H9 (cell line): ENCODE data around the gene TYW3. TPM values are rescaled to one million over a fixed set of nuclear protein-coding genes. Genes with fewer than 3 reads are reported as not detected.

Experiments used
- DNase-seq: peaks from one replicate; pipeline ENCODE4 v3.0.0-alpha.2; 2017
- H2AFZ ChIP-seq: one replicate; pipeline ENCODE4 v1.6.1; 2013; ENCODE audit warnings: mild to moderate bottlenecking, low read length, control low read depth, moderate library complexity
- H2AK5ac ChIP-seq: 2 replicates; pipeline ENCODE4 v1.6.1; 2013; ENCODE audit warnings: low read length, control low read depth, mixed read lengths; ENCODE audit not compliant: insufficient read length
- H2BK120ac ChIP-seq: one replicate; pipeline ENCODE4 v1.6.1; 2013; ENCODE audit warnings: low read depth, mild to moderate bottlenecking, low read length, control low read depth, inconsistent platforms; ENCODE audit not compliant: poor library complexity, severe bottlenecking
- H2BK12ac ChIP-seq: 2 replicates; pipeline ENCODE4 v1.6.1; 2013; ENCODE audit warnings: low read length, control low read depth, mixed read lengths, low read depth; ENCODE audit not compliant: insufficient read length
- H2BK15ac ChIP-seq: 2 replicates; pipeline ENCODE4 v1.6.1; 2013; ENCODE audit warnings: low read depth, low read length, control low read depth
- H2BK20ac ChIP-seq: one replicate; pipeline ENCODE4 v1.6.1; 2013; ENCODE audit warnings: low read depth, mild to moderate bottlenecking, low read length, control low read depth, inconsistent platforms; ENCODE audit not compliant: poor library complexity, severe bottlenecking
- H2BK5ac ChIP-seq: 2 replicates; pipeline ENCODE4 v1.6.1; 2013; ENCODE audit warnings: low read length, control low read depth, mixed read lengths; ENCODE audit not compliant: insufficient read length
- H3K14ac ChIP-seq: 2 replicates; pipeline ENCODE4 v1.6.1; 2013; ENCODE audit warnings: low read length, control low read depth; ENCODE audit not compliant: insufficient read depth
- H3K18ac ChIP-seq: 2 replicates; pipeline ENCODE4 v1.6.1; 2013; ENCODE audit warnings: low read depth, mild to moderate bottlenecking, mixed read lengths, low read length, control low read depth; ENCODE audit not compliant: insufficient read length
- H3K23ac ChIP-seq: 2 replicates; pipeline ENCODE4 v1.6.1; 2013; ENCODE audit warnings: low read length, control low read depth, mixed read lengths, low read depth; ENCODE audit not compliant: insufficient read length
- H3K23me2 ChIP-seq: 2 replicates; pipeline ENCODE4 v1.6.1; 2013; ENCODE audit warnings: low read depth, mild to moderate bottlenecking, mixed read lengths, low read length, control low read depth; ENCODE audit not compliant: insufficient read length, poor library complexity, severe bottlenecking
- H3K27ac ChIP-seq: 2 replicates; pipeline ENCODE4 v1.5.1; 2013; ENCODE audit warnings: low read length, control low read depth, mixed read lengths, low read depth; ENCODE audit not compliant: insufficient read length
- H3K27me3 ChIP-seq: 2 replicates; pipeline ENCODE4 v1.6.1; 2013; ENCODE audit warnings: low read length, control low read depth, inconsistent platforms; ENCODE audit not compliant: insufficient read depth
- H3K4ac ChIP-seq: 2 replicates; pipeline ENCODE4 v1.6.1; 2013; ENCODE audit warnings: low read depth, mild to moderate bottlenecking, control low read depth, inconsistent platforms, low read length, moderate library complexity
- H3K4me1 ChIP-seq: 2 replicates; pipeline ENCODE4 v1.6.1; 2013; ENCODE audit warnings: low read length, control low read depth, inconsistent platforms; ENCODE audit not compliant: insufficient read depth
- H3K4me2 ChIP-seq: 2 replicates; pipeline ENCODE4 v1.6.1; 2013; ENCODE audit warnings: low read length, control low read depth, mixed read lengths; ENCODE audit not compliant: insufficient read length, insufficient read depth
- H3K56ac ChIP-seq: 2 replicates; pipeline ENCODE4 v1.6.1; 2013; ENCODE audit warnings: low read depth, mild to moderate bottlenecking, mixed read lengths, low read length, control low read depth; ENCODE audit not compliant: insufficient read length
- H3K79me1 ChIP-seq: 2 replicates; pipeline ENCODE4 v1.6.1; 2013; ENCODE audit warnings: low read depth, mild to moderate bottlenecking, moderate library complexity, low read length, control low read depth, inconsistent platforms; ENCODE audit not compliant: insufficient read depth, poor library complexity, severe bottlenecking
- H3K79me2 ChIP-seq: 2 replicates; pipeline ENCODE4 v1.6.1; 2013; ENCODE audit warnings: low read length, control low read depth, inconsistent platforms; ENCODE audit not compliant: insufficient read depth
- H3K9ac ChIP-seq: 2 replicates; pipeline ENCODE4 v1.6.1; 2013; ENCODE audit warnings: low read length, control low read depth, mixed read lengths; ENCODE audit not compliant: insufficient read length; ENCODE audit errors: extremely low read depth
- H3K9me3 ChIP-seq: one replicate; pipeline ENCODE4 v1.6.1; 2013; ENCODE audit warnings: low read depth, low read length, inconsistent platforms; ENCODE audit not compliant: control insufficient read depth
- H3T11ph ChIP-seq: one replicate; pipeline ENCODE4 v1.6.1; 2013; ENCODE audit warnings: mild to moderate bottlenecking, low read length, control low read depth, inconsistent platforms
- H4K20me1 ChIP-seq: one replicate; pipeline ENCODE4 v1.6.1; 2013; ENCODE audit not compliant: control insufficient read depth, insufficient read length, insufficient read depth
- H4K5ac ChIP-seq: 2 replicates; pipeline ENCODE4 v1.6.1; 2013; ENCODE audit warnings: low read depth, mild to moderate bottlenecking, mixed read lengths, low read length, control low read depth; ENCODE audit not compliant: insufficient read length
- H4K8ac ChIP-seq: replicated peaks from 2 replicates; pipeline ENCODE4 v1.6.1; 2013; ENCODE audit warnings: low read length, control low read depth, mixed read lengths, low read depth; ENCODE audit not compliant: insufficient read length
- H4K91ac ChIP-seq: 2 replicates; pipeline ENCODE4 v1.6.1; 2013; ENCODE audit warnings: low read depth, mild to moderate bottlenecking, moderate library complexity, mixed read lengths, low read length, control low read depth; ENCODE audit not compliant: insufficient read length
- H3K27ac Mint-ChIP-seq, 3 experiments: 2 replicates in 2 of 3; 3 replicates in 1 of 3; pipeline ENCODE4 v1.8.0; 2020 to 2021; ENCODE audit warnings: mixed read lengths in 3 of 3, mild to moderate bottlenecking in 1 of 3, moderate library complexity in 1 of 3
- H3K27me3 Mint-ChIP-seq: 2 replicates; pipeline ENCODE4 v1.8.0; 2021; ENCODE audit warnings: low read depth, mild to moderate bottlenecking, moderate library complexity, mixed read lengths
- H3K36me3 Mint-ChIP-seq, 3 experiments: 2 replicates in 2 of 3; 3 replicates in 1 of 3; pipeline ENCODE4 v1.8.0; 2020 to 2021; ENCODE audit warnings: low read depth in 3 of 3, mixed read lengths in 3 of 3; ENCODE audit not compliant: insufficient read depth in 1 of 3
- H3K4me1 Mint-ChIP-seq, 2 experiments: 2 replicates each; pipeline ENCODE4 v1.8.0; 2020; ENCODE audit warnings: mixed read lengths in 2 of 2
- H3K4me3 Mint-ChIP-seq, 2 experiments: 2 replicates in 1 of 2; 3 replicates in 1 of 2; pipeline ENCODE4 v1.8.0; 2020 to 2021; ENCODE audit warnings: mild to moderate bottlenecking in 2 of 2, mixed read lengths in 2 of 2, moderate library complexity in 1 of 2
- H3K9me3 Mint-ChIP-seq, 2 experiments: 2 replicates in 1 of 2; 3 replicates in 1 of 2; pipeline ENCODE4 v1.8.0; 2020; ENCODE audit warnings: mild to moderate bottlenecking in 2 of 2, mixed read lengths in 2 of 2, moderate library complexity in 1 of 2
- CTCF ChIP-seq: fragments of 200-600 bp; sonication (generic); conservative IDR thresholded peaks from 3 replicates; pipeline ENCODE4 v1.8.0; 2021; ENCODE audit warnings: antibody characterized with exemption, mild to moderate bottlenecking
- WGBS: extraction: QIAGEN DNeasy Blood & Tissue Kit; methylation state at CpG from one replicate; pipeline ENCODE4 v1.1.7; 2013; ENCODE audit warnings: missing lambda C conversion rate, low lambda C conversion rate, mixed read lengths; ENCODE audit not compliant: insufficient read length; ENCODE audit errors: extremely low coverage; 5-methylcytosine and 5-hydroxymethylcytosine counted together
- total RNA-seq: library from RNA; stranded (reverse); gene quantifications from 2 replicates; pipeline ENCODE4 v1.2.1, GENCODE V29; 2021

The TYW3 gene
- total RNA-seq, 1 experiment from 2014 or later, result 10.9 TPM

- Histone ChIP-seq H3K4me2 (no peak overlapping the region), H3K79me2 (no peaks in the 10 kb centered on the region), H2BK12ac (no peak overlapping the region), H2BK5ac (no peak overlapping the region), H2AFZ (peak overlapping the region; percentile 91), H3K9ac (no peak overlapping the region), H3K4ac (no peak overlapping the region), H3K23me2 (no peaks in the 10 kb centered on the region), H3K18ac (no peak overlapping the region), H3K79me1 (no peaks in the 10 kb centered on the region), H4K5ac (no peak overlapping the region), H3K27ac (no peak overlapping the region), H4K20me1 (no peaks in the 10 kb centered on the region), H3K56ac (no peak overlapping the region), H3K14ac (no peak overlapping the region), H2AK5ac (no peak overlapping the region), H2BK15ac (no peak overlapping the region), H4K8ac (no peak overlapping the region), H3K27me3 (no peaks in the 10 kb centered on the region), H3K9me3 (no peaks in the 10 kb centered on the region), H4K91ac (no peak overlapping the region), H2BK20ac (no peak overlapping the region), H3K4me1 (no peaks in the 10 kb centered on the region), H3K23ac (no peak overlapping the region), H2BK120ac (no peak overlapping the region), H3T11ph (no peak overlapping the region)
- H3K27ac Mint-ChIP-seq, result peak overlapping the region; percentile 37 to 72 (median 40); a peak in 5 of 7 replicates
- DNase-seq, result peak; percentile 41
- whole genome bisulfite sequencing, result no CpG with 5 or more reads among the region's 5 CpGs
- no peaks in the 10 kb centered on the region; a peak in 1 of 5 replicates for H3K9me3 Mint-ChIP-seq
- H3K36me3 Mint-ChIP-seq, result no peaks in the 10 kb centered on the region
- no peak overlapping the region for H3K4me3 Mint-ChIP-seq
- no peaks in the 10 kb centered on the region; the same call in 1 of the 2 replicates for H3K27me3 Mint-ChIP-seq
- peak; percentile 92 for TF ChIP-seq CTCF
- H3K4me1 Mint-ChIP-seq, result peaks cover 4% of the 10 kb centered on the region in 2 experiments; a peak in 3 of 4 replicates
These were observed 43.2 kb upstream of the TYW3 start for GRCh38 chr1:74689621-74690363.
